HuH-7 (cell line): Measurements from ENCODE around the gene NBPF15.
"Not testable (repeated sequence)": the region's sequence is repeated elsewhere in the genome, so short reads cannot be mapped to it uniquely, and the experiment has no call there.

Experiments used
- DNase-seq: peaks from one replicate; pipeline ENCODE4 v3.0.0; 2011; ENCODE audit warnings: low spot score

NBPF15 gene, protein sequence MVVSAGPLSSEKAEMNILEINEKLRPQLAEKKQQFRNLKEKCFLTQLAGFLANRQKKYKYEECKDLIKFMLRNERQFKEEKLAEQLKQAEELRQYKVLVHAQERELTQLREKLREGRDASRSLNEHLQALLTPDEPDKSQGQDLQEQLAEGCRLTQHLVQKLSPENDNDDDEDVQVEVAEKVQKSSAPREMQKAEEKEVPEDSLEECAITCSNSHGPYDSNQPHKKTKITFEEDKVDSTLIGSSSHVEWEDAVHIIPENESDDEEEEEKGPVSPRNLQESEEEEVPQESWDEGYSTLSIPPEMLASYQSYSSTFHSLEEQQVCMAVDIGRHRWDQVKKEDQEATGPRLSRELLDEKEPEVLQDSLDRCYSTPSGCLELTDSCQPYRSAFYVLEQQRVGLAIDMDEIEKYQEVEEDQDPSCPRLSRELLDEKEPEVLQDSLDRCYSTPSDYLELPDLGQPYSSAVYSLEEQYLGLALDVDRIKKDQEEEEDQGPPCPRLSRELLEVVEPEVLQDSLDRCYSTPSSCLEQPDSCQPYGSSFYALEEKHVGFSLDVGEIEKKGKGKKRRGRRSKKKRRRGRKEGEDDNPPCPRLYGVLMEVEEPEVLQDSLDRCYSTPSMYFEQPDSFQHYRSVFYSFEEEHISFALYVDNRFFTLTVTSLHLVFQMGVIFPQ

DNA sequence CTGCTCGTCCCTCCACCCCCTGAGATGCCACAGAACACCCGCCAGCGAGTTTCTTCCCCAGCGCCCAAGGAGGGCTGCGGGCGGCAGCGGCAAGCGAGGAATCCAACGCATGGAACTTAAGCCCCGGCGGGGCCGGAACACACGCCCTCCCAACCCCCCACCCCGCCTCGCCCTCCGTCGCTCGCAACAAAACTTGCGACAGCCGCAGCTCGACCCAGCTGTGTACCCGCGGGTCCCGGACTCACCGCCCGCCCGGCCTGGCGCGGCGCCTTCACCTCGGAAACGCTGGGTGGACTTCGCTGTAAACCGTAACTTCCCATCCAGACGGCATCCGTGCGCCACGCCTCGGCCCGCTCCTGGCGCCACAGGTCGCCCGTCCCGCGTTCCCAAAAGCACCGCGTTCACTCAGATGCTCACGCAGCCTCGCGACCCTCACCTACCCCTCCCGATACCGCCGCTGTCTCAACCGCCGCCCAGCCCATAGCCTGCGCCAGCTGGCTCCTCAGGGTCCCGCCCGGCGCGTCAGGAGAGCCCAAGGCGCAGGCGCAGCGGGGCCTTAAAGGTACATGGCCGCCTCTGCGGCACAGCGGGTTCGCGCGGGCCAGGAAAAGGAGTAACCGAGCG, at the start of gene NBPF15:
Gene NBPF15 (minus strand): TSS at position 534 of the 624 bp plus-strand sequence. CDS start 21,666 bp downstream, outside the sequence.
- DNase-seq: not testable (repeated sequence)

DNA sequence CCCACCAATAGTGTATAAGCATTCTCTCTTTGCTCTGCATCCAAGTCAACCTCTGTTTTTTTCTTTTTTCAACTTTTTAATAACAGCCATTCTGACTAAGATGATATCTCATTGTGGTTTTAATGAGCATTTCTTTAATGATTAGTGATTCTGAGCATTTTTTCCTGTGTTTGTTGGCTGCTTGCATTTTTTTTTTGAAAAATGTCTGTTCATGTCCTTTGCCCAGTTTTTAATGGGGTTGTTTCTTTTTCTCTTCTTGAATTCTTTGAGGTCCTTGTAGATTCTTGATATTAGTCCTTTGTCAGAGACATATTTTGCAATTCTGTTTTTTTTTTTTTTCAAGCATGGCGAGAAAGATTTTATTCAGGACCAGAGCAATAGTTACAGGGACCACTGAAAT, 35.0 kb upstream of the NBPF15 start:
- DNase-seq: not testable (repeated sequence)

DNA sequence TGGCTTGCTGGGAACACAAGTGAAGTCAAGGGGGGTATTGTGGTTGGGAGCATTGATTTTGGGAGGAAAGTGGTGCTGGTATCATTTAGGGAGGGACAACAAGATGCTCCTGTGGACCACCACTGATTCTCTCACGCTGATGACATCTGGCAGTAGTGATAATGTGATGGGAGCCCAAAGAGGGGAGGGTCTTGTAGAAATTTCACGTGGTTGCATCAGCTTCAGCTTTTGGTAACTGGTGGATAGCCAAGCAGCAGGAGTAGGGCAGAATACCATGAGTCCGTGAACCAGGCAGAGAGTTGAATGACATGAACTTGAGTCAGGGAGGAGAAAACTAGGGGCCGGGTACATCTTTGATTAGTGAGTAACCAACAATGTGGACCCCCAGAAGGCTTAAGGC, 32.7 kb upstream of the NBPF15 start:
- DNase-seq: not testable (repeated sequence)

DNA sequence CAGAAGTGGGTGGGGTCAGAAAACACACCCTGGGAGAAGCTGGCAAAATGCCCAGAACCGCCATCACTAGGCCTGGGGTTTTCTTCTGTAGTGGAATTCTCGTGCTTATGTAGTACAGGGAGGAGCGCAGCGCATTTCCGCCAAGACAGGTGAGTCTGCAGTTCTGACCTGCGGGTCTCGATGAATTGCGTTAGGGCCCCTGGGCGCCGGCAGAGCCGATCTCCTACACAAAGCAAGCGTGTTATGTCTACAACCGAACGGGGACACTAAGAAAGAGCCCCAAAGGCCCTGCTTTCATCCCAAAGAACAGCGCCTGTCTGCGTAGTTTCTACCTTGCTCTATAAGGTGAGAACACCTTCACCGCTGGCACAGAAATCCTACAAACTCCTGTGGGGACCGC, 28.9 kb upstream of the NBPF15 start:
- DNase-seq: not testable (repeated sequence)

DNA sequence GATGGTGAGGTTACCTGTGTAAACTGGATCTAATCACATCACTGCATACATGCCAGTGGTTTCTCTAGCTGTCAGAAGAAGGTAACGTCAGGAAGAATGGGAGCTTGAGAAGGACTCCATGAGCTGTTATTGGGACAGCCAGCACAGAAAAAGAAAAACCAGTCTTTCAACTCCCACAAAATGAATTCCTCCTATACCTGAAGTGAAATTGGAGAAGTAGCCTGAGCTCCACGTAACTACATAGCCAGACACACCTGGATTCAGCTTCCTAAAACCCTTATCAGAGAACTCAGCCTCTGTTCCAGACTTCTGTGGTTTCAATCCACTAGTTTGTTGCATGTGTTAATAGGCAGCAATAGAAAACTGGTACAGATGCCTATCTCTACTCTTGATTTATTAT, 25.5 kb upstream of the NBPF15 start:
- not testable (repeated sequence) for DNase-seq

DNA sequence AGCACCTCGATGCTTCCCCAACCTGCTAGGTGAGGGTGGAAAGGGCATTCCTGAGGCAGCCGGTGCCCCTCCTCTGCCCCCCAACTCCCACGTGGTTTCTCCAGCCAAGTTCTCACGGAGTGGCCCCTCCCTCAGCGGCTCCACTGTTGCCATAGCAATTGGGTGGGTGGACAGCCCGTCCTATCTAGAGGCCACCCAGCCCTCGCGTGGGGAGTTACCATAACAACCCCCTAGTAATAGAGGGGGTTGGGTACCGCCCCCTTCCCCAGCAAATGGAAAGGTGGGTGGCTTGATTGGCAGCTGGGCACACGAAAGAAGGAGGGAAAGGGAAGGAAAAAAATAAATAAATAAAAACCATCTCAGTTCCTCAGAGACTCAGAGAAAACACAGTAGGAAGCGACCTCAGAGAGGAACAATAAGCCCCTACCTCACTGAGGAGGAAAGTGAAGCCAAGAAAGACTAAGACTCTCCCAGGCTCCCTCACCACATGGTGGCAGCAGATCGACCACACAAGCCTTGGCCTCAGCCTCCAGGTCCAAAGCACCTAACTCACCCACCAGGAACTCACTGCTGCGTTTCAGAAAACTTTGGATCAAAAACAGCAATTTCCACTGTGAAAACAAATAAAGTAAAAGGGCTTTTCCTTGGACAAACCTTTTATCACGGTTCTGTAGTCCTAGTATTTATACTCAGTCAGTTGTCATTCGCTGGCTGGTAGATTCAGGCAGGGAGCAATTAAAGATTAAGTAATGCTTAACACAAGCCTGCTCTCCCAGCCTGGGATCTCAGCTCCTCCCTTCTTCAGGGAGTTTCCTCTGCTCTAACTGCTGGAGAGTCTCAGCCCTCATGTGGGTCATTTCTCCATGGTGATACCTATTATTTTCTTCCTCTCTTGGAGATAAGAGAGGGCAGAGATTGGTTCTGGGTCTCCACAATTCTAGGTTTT, 23.9 kb upstream of the NBPF15 start:
- DNase-seq: not testable (repeated sequence)

DNA sequence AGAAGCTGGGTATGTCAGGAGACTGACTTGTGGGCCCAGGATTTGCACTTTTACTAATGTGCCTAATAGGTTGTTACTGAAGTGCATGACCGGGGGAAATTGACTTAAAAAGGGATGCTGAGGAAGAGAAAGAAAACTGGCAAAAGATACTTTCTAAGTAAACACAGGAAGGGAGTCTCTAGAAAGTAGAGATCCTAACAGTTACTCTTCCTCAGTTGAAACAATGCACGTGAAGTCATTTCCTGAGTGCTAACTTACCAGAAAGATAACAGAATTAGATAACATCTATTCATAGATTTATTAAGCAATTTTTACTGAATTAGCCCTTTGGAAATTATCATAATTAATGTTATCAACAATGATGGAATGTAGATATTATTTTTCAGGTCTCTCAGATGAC, 12.4 kb upstream of the NBPF15 start:
- DNase-seq: not testable (repeated sequence)

DNA sequence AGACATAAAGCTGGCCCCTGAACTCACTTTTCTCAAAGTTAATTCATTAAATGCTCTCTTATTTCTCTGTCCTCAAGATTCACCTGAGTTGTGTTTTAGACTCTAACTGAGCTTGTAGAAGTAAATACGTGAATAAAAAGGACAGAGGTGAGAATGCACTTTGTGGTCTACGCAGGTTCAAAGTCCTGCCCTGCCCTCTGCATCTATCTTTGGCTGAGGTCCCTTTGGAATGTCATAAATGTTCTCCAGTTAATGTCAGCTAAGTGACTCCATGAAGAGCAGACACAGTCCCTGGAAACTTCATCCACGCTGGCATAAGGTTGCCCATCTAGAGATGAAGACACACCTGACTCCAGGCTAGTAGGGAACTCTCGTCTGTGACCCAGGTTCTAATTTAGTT, 10.0 kb upstream of the NBPF15 start:
- not testable (repeated sequence) for DNase-seq

DNA sequence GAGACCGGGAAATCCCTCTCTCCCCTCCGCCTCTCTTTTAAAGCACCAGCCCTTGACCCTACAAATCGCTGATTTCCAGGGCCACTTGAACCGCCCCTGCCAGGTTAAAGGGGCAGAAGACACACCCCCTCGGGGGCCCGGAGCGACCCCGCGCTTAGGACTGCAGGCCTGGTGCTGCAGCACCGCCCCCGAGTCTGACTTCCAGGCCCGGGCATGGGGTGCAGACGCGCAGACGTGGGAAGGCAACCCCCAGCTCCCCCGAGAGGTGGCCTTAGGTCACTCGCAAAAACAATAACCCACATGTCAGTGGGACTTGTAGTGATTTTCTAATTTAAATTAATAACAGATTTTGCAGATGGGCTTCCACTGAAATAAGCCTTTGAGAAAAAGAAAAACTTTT, 309 bp upstream of the NBPF15 start:
- DNase-seq: not testable (repeated sequence)

DNA sequence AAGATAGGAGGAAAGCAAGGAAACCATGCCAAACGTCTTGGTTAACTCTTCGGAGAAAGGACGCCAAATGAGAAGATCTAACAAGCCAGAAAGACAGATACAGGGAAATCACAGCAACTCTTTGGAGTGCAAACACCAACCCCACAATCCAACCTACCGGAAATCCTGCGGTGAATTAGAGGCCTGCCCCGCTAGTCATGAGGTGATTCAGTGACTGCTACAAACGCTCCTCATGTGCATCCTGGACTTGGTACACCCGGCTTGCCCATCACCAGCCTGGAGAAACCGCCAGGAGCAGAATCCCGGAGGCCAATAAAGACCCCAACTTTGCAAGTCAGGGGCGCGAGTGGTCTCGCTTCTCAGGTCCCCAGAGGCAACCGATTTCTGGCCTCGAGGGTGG, 783 bp downstream of the NBPF15 start:
- not testable (repeated sequence) for DNase-seq

DNA sequence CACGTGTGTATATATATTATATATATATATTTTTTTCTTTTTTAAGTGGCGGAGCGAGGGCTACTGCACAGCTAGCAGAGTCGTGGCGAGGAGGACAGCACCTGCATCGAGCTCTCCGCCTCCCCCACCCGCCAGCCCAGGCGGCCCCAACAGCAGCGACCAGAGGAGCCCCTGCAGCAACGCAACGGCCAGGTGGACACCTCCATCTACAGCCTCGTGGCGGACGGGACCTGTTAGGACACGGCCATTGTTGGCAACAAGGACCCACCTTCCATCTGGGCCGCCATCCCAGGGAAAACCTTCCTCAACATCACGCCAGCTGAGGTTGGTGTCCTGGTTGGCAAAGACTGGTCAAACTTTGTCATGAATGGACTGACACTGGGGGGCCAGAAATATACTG, 19.1 kb downstream of the NBPF15 start:
- not testable (repeated sequence) for DNase-seq

DNA sequence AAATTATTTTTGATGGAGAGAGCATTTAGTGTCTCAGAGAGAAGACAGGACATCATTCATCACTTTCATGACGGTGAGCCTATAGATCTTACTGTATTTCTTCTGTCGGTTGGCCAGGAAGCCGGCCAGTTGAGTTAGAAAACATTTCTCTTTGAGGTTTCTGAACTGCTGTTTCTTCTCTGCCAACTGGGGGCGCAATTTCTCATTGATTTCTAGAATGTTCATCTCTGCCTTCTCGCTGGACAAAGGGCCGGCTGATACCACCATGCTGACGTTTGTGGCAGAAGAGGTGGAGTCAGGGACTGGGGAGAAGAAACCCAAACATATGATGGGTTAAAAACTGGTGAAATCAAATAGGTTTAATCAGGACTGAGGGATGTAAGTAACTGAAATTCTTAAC, 21.7 kb downstream of the NBPF15 start:
- DNase-seq: not testable (repeated sequence)

DNA sequence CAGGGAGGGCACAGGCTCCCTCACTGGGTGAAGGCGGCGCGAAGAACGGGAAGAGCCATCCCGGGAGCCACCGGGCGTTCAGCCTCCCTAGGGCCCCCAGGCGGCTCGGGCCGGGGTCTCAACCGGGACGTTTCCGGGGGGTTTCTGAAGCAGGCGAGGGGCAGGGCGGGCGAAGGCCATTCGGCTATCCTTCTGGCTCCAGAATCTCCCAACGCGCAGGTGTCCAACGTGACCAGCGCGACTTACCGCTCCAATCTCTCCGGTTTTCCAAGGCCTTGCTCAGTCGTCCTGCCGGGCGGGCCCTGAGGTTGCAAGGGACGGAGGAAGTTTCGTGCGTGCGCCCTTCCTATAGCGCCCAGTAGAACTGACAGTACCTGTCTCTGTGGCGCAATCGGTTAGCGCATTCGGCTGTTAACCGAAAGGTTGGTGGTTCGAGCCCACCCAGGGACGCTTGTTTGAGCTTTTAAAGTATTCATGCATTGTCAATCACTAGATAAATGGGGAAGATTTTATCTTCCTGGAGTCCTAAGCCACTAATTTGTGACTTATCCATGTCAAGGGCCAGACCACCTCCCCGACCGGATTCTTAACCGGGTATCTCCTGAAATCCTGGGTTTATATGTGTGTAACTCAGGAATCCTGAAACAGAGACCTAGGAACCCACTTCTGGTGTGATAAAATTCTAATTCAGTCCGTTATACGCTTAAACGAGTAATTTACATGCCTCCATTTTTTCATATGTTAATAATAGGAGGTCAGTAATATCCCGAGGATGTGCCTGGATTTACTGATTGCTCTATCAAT, 42.4 kb downstream of the NBPF15 start:
- DNase-seq: not testable (repeated sequence)

DNA sequence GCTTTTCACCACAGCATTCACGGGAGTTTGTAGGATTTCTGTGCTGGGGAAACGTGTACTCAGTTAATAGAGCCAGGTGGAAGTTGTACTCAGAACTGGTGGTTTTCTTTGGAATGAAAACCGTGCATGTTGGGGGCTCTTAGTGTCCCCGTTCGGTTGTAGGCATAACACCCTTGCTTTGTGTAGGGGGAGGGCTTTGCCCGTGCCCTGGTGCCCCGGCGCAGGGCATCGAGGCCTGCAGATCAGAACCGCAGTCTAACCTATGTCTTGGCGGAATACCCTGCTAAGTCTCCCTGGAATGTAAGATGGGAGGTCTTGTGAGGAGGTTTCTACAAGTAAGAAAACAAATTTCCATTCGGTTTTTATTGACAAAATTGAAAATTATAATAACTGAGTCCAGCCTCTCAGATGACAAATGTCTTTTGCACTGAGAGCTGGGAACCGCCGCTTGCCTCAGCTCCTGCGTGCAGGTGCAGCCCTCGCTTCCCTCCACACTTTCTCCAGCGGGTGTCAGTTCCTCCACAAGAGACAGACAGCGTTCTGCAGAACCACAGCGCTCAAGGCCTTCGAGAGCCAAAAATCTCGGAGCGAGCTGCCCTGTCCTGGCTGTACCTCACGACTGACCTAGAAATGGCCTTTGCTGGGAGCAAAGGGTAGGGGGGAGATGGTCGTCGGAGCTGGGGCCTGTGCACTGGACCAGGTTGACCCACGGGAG, 47.9 kb downstream of the NBPF15 start:
- DNase-seq: not testable (repeated sequence)

DNA sequence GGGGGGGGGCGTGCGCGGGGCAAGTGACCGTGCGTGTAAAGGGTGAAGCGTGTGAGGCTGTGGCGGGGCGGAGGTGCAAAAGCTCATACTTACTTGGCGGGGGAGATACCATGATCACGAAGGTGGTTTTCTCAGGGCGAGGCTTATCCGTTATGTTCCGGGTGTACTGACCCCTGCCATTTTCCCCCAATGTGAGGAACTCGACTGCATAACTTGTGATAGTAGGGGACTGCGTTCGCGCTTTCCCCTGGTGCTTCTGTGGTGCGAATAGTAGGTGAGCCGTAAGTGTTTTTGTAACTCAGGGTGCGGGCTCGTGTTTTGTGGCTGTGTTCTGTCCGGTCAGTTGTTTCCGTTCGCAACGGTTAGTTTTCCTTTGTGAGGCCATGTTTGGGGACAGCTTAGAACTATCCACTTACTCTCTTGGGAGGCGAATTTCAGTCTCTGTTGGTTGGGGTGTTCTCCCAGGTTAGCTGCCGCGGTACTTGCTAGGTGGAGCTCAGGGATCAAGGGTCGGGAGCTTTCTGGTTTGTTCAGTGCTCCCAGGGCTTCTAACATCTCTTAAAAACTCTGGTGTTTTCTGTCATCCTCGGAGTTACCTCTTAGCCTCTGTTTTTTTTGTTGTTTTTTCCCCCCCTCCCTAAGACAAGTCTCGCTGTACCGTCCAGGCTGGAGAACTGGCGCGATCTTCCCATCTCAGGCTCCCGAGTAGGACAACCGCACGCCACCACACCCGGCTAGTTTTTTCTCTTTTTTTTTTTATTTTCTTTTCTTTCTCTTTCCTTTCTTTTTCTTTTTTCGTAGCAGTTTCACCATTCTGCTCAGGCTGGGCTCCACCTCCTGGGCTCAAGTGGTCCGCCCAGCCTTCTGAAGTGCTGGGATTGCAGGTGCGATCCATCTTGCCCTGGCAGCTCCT, 48.7 kb downstream of the NBPF15 start:
- peak; percentile 50 for DNase-seq

DNA sequence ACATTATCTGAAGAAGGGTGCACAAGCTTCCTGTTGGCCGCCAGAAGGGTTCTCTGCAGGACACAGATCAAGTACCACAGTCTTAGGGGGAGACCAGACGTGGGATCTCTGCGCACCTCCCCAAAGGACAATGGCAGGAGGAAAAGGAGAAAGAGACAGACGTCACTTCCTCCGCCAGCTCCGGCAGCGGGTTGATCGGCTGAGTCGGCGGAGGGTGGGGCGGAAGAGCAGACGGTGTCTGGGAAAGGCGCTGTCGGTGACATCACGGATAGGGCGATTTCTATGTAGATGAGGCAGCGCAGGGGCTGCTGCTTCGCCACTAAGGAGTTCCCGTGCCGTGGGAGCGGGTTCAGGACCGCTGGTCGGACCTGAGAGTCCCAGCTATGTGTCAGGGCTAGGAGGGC, 49.4 kb downstream of the NBPF15 start:
- DNase-seq: not testable (repeated sequence)

DNA sequence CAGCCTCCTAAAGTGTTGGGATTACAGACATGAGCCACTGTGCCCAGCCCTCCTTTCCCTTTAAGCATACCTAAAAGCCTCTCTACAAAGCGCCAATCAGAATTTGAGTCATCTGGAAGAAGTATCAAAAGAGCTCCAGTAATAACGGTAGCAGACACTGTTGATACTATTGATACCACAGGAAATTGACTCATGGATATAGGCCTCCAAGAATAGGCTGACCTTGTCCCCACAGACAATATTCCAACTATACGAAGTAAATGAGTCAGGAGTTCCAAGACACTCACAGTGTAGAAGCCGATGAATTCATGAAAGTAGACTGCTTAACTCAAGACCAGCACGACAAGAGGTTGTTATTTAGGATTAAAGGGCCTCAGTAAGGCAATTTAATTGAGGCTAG, 58.7 kb downstream of the NBPF15 start:
- not testable (repeated sequence) for DNase-seq

DNA sequence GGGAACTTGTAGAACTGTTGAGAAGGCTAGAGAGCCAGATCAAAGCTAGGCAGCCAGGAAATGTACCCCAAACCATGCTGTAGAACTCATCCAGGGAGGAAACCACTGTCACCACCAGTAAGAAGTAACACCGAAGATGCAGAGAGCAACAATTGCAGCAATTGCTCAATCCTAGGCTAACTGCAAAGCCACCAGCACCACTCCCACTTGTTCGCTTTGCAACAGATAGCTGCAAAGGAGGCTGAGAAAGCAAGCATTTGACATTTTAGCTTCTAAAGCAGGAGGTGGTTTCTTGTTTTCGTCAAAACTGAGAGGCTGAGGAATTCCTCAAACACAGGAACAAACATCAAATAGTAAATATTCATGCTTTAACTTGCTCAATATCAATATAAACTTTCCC, 89.8 kb downstream of the NBPF15 start:
- not testable (repeated sequence) for DNase-seq
